Left ventricle myocardium inferior (tissue), 1 donor: Measurements from ENCODE around the gene FGD5. TPM values are rescaled to one million over a fixed set of nuclear protein-coding genes. Genes with fewer than 3 reads are reported as not detected.
"Not testable (repeated sequence)": the region's sequence is repeated elsewhere in the genome, so short reads cannot be mapped to it uniquely, and the experiment has no call there.

Experiments used
- DNase-seq: peaks from one replicate; pipeline ENCODE4 v3.0.0-alpha.2; 2020
- H3K27ac ChIP-seq: fragments of 200-600 bp; replicated peaks from 2 replicates; pipeline ENCODE4 v1.8.0; 2021
- H3K27me3 ChIP-seq: fragments of 200-600 bp; 2 replicates; pipeline ENCODE4 v1.8.0; 2021; ENCODE audit warnings: low read depth
- H3K36me3 ChIP-seq: fragments of 200-600 bp; 2 replicates; pipeline ENCODE4 v1.8.0; 2021
- H3K4me1 ChIP-seq: fragments of 200-600 bp; 2 replicates; pipeline ENCODE4 v1.8.0; 2021
- H3K4me3 ChIP-seq: fragments of 200-600 bp; 2 replicates; pipeline ENCODE4 v1.8.0; 2021; ENCODE audit warnings: mild to moderate bottlenecking, moderate library complexity
- H3K9me3 ChIP-seq: fragments of 200-600 bp; replicated peaks from 2 replicates; pipeline ENCODE4 v1.8.0; 2021
- CTCF ChIP-seq: fragments of 200-600 bp; IDR thresholded peaks from 2 replicates; pipeline ENCODE4 v1.8.0; 2021; ENCODE audit warnings: antibody characterized with exemption, mild to moderate bottlenecking, borderline replicate concordance
- intact Hi-C: fragments of 100-400 bp; cut with micrococcal nuclease; formaldehyde crosslinking; loops from one replicate; pipeline ENCODE4 v1.11.0; 2022
- total RNA-seq: library from RNA; stranded (reverse); fragmentation: NEBNext Ultra II Directional; extraction: Animal tissue kit (Norgen Biotek cat#: 25700); gene quantifications from one replicate; pipeline ENCODE4 v1.2.1, GENCODE V29; 2021
- donor health status: DM: no; HTN: yes; CAD: no; lungs with severe emphysema.

Gene FGD5
- total RNA-seq, 1 donor from 2014 or later = 13.9 TPM

GRCh38 chr3:14804835-14805780 lies 13.7 kb upstream of the FGD5 start:
- intact Hi-C loops = no loop called here
- no peak for TF ChIP-seq CTCF
- no peak for DNase-seq
- Histone ChIP-seq H3K4me3 (peak overlapping the region; percentile 11), H3K27me3 (peaks cover 54% of the 10 kb centered on the region), H3K27ac (peak overlapping the region; percentile 84), H3K9me3 (no peaks in the 10 kb centered on the region), H3K4me1 (peaks cover 63% of the 10 kb centered on the region), H3K36me3 (no peaks in the 10 kb centered on the region)

GRCh38 chr3:14805961-14806537 lies 12.7 kb upstream of the FGD5 start:
- Histone ChIP-seq H3K36me3 (no peaks in the 10 kb centered on the region), H3K4me3 (no peak overlapping the region), H3K4me1 (peaks cover 69% of the 10 kb centered on the region), H3K27ac (peak overlapping the region; percentile 84), H3K9me3 (no peaks in the 10 kb centered on the region), H3K27me3 (peaks cover 54% of the 10 kb centered on the region)
- no peak for TF ChIP-seq CTCF
- intact Hi-C loops = no loop called here
- no peak for DNase-seq

- peaks cover 74% of the 10 kb centered on the region for H3K4me1 ChIP-seq
- peaks cover 61% of the 10 kb centered on the region for H3K27me3 ChIP-seq
- DNase-seq = no peak
- no peak for TF ChIP-seq CTCF
- intact Hi-C loops = no loop called here
- H3K9me3 ChIP-seq = no peaks in the 10 kb centered on the region
- peak overlapping the region; percentile 84 for H3K27ac ChIP-seq
- H3K36me3 ChIP-seq = no peaks in the 10 kb centered on the region
- no peak overlapping the region for H3K4me3 ChIP-seq
These were observed 12.0 kb upstream of the FGD5 start for GRCh38 chr3:14806641-14807263.

- H3K4me1 ChIP-seq = peaks cover 76% of the 10 kb centered on the region
- H3K27ac ChIP-seq = no peak overlapping the region
- H3K9me3 ChIP-seq = no peaks in the 10 kb centered on the region
- H3K36me3 ChIP-seq = no peaks in the 10 kb centered on the region
- intact Hi-C loops = no loop called here
- H3K4me3 ChIP-seq = no peak overlapping the region
- DNase-seq = no peak
- TF ChIP-seq CTCF = no peak
- H3K27me3 ChIP-seq = peaks cover 71% of the 10 kb centered on the region
These were observed 10.7 kb upstream of the FGD5 start for GRCh38 chr3:14808025-14808424.

- no peak for DNase-seq
- Histone ChIP-seq H3K4me3 (no peak overlapping the region), H3K27ac (no peak overlapping the region), H3K9me3 (no peaks in the 10 kb centered on the region), H3K27me3 (peaks cover 75% of the 10 kb centered on the region), H3K4me1 (peaks cover 76% of the 10 kb centered on the region), H3K36me3 (no peaks in the 10 kb centered on the region)
- TF ChIP-seq CTCF = no peak
- intact Hi-C loops = no loop called here
These were observed 10.1 kb upstream of the FGD5 start for GRCh38 chr3:14808502-14809266.

- Histone ChIP-seq H3K4me3 (peak overlapping the region; percentile 63), H3K4me1 (peaks cover 78% of the 10 kb centered on the region), H3K27ac (peak overlapping the region; percentile 85), H3K27me3 (peaks cover 80% of the 10 kb centered on the region)
- H3K36me3 ChIP-seq, DNase-seq, intact Hi-C loops, H3K9me3 ChIP-seq: not testable (repeated sequence)
These were observed 9.2 kb upstream of the FGD5 start for GRCh38 chr3:14809611-14810010.
